Kasumi-1 (cell line): ENCODE results near the gene KRTDAP.
"Not testable (repeated sequence)": the region's sequence is repeated elsewhere in the genome, so short reads cannot be mapped to it uniquely, and the experiment has no call there.

Experiments
- DNase-seq, 2 experiments: peaks; one replicate each; lab custom pipeline; 2025; lab: John Stamatoyannopoulos, UW

The KRTDAP gene

DNA sequence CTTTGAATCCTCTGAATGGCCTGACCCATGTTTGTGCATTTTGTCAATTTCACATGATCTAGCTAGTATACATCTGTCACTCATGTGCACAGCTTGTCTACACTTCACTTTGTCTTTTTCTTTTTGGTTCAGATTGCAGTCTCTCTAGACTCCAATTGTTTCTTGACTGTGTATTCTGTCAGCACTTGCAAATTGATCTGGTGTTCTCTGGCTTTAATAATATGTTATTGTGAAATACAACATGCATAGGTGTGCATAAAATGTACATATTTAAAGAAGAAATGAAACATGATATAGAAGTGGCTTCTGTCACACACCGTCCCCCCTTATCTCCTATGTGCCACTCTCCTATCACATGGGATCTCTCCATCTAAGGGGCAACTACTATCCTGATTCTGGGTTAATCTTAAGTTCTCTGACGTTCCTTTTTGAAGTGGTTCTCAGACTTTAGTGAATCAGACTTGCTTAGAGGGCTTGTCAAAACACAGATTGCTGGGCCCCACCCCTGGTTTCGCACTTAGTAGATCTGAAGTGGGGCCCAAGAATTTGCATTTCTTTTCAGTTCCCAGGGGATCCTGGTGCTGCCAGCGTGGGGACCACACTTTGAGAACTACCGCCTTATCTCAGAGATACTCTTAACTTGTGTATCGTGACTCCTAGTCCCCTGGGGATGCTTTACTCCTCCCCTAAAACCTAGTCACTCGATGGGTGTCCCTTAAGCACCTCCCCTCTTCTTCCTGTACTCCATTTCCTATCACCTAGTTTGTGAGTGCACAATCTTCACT, 5.8 kb downstream of the KRTDAP start:
- no peak for DNase-seq

DNA sequence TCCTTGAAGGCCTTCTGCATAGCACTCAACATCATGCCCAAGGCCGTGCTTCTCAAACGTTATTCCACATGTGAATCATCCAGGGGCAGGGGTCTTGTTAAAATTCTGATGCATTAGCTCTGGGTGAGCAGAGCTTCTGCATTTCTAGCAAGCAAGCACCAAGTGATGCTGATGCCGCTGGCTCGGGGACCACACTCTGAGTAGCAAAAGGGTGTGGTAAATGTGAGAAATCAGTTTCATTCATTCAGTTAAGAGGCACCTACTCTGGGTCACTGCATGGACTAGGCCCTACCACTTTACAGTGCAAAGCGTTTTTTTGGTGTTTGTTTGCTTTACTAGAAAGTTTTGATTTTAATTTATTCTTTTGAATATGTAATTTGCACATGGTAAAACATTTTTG, 7.2 kb downstream of the KRTDAP start:
- no peak for DNase-seq

DNA sequence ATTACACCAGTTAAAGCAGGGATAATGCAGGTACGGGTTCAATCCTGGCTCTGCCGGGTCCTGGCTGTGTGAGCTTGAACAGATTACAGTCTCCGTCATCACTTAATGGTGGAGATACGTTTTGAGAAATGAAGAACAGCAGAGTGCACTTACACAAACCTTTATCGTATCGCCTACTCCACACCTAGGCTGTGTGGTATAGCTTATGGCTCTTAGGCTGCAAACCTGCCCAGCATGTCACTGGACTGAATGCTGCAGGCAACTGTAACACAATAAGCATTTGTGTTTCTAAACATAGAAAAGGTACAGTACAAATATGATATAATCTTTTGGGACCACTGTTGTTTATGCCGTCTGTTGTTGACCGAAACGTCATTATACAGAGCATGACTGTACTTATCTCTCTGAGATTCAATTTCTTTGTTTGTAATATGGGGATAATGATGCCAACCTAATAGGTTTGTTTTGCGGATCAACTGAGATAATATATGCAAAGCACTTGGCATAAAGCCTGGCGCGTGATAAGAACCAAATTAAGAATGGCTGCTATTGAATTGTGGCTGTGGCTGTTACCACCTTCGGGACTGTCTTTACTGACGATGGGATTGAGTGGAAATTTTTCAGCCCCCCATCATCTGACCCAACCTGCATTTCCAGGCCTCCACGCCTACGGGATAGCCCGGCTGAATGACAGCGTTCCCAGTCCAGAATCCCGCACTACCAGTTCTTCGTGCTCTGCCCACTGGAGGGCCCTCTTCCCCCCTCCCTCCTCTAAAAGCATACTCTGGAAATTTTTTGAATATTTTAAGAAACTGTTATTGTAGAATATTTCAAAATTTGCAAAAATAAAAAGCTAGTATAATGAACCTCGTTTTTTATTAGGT, 11.2 kb downstream of the KRTDAP start:
- DNase-seq = no peak

DNA sequence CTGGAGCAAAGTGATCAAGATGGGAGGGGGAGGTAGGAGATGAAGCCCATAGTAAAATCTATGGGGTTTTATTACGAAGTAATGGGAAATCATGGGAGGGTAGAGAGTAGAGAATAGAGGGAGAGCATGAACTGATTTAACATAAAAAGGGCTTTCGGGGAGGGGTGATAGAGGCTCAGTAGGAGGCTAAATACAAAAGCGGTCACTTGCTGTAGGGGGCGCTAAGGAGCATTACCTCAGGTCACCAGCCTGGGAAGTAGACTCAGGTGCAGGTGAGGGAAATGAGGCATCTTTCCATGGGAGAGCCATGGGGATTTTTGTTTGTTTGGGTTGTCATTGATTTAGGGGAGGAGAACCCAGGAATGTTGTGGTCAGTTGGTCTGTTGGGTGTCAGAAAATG, 14.1 kb downstream of the KRTDAP start:
- DNase-seq = no peak

- DNase-seq = not testable (repeated sequence)
Observed at GRCh38 chr19:35474594-35474993, 15.7 kb downstream of the KRTDAP start.

DNA sequence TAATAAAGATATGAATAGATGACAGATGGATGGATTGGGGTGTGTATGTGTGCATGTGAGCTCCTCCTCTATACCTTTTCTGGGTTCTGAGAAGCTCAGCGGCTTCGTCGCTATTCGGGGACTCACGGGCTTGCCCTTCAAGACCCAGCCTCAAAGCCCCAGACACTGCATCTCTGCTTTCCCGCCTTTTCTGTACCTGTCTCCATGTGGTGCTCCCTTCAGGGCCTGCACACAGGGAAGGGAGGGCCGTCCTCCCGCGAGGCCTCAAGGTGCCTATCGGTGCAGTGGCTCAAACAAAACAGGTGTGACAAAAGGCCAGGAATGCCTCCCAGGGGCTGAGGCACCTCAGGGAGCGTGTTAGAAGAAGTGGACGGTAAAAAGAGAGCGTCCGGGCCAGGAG, 16.2 kb downstream of the KRTDAP start:
- no peak for DNase-seq

DNA sequence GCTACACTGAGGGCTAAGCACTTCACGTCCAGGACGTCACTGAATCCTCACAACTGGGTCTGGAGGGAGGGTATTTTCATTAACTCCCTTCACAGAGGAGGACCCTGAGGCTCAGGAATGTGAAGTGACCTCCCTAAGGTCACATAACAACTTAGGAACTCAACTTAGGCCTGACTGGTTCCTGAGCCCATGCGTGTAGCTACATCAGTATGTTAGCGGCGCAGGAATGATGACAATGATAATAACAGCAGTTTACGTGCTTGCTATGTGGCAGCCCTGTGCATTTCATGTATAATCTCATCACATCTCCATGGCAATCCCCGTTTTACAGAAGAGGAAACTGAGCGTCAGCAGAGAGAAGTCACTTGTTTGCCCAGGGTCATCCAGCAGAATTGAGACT, 18.3 kb downstream of the KRTDAP start:
- no peak for DNase-seq

DNA sequence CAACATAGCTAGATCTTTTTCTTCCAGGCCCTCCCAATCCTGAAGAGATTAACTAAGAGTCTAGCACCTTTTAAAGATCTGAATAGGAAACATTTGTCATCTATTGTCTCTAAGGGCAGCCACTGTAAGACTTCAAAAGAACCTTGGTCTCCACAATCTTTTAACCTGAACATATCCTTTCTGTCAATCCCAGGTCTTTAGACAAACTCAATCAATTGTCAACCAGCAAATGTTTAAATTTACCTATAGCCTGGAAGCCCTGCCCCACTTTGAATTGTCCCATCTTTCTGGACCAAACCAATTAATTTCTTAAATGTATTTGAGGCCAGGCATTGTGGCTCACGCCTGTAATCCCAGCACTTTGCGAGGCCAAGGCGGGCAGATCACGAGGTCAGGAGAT, 19.2 kb downstream of the KRTDAP start:
- not testable (repeated sequence) for DNase-seq

DNA sequence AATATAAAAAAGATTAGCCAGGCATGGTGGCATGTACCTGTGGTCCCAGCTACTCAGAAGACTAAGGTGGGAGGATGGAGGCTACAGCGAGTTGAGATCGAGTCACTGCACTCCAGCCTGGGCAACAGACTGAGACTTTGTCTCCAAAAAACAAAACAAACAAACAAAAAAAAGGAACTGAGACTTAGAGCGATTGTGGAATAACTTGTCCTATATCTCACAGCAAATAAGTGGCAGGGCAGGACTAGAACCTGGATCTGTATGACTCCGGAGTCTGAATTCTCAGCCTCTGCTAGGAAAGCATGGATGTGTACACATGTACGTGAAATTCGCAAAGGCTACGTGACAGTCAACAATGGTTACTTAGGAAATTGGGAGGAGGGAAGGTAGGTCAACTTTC, 20.1 kb downstream of the KRTDAP start:
- no peak for DNase-seq

GRCh38 chr19:35468637-35469036, 21.6 kb downstream of the KRTDAP start:
- peak; percentile 69 to 76 for DNase-seq

GRCh38 chr19:35466259-35466658, 24.0 kb downstream of the KRTDAP start:
- no peak for DNase-seq

GRCh38 chr19:35462956-35463355, 27.3 kb downstream of the KRTDAP start:
- DNase-seq = not testable (repeated sequence)

DNA sequence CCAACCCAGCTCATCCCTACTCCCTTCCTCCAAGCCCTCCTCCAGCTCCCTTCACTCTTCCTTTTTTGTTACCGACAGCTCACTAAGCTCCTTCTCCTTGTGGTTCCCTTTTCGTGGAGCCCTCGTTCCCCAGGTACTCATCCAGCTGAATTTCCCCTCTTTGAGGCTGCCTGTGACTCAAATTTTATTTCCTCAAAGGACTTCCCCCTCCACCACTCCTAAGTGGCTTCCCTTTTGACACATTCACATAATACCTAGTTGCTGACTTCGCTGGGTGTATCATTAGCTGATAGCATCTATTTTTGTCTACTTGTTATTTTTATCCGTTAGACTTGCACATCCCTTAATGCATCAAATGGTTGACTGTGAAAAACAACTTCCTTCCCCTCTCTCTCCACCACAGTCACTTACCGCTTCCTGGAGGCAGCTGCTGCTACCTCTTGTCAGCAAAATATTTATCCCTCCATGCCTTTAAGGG, 27.7 kb downstream of the KRTDAP start:
- DNase-seq = peak; percentile 95 to 98

DNA sequence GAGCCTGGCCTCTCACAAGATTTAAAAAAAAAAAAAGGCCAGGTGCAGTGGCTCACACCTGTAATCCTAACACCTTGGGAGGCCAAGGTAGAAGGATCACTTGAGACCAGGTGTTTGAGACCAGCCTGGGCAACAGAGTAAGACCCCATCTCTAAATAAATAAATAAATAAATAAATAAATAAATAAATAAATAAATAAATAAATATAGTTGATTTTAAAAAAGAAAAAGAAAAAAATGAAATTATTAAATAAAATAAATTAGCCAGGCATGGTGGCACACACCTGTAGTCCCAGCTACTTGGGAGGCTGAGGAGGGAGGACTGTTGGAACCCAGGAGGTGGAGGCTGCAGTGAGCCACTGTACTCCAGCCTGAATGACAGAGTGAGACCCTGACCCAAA, 28.5 kb downstream of the KRTDAP start:
- DNase-seq = not testable (repeated sequence)

DNA sequence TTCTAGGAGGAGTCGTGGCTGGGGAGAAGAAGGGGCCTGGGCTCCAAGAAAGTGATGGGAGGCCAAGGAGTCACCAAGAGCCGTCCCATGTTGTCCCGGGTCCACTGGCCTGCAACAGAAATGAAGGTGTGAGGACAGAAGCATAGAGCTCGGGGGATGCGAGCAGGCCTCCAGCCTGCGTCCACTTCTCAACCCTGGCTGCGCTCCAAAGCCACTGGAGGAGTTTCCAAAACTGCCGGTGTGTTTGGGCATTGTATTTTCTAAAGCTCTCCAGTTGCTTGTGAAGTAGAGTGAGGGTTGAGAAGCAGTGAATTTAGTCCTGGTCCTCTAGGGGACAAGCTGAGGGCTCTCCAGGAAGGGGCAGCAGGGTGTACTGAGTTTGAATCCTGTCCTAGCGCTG, 29.2 kb downstream of the KRTDAP start:
- DNase-seq = no peak

GRCh38 chr19:35460608-35461007, 29.7 kb downstream of the KRTDAP start:
- peak; percentile 25 to 34 for DNase-seq

DNA sequence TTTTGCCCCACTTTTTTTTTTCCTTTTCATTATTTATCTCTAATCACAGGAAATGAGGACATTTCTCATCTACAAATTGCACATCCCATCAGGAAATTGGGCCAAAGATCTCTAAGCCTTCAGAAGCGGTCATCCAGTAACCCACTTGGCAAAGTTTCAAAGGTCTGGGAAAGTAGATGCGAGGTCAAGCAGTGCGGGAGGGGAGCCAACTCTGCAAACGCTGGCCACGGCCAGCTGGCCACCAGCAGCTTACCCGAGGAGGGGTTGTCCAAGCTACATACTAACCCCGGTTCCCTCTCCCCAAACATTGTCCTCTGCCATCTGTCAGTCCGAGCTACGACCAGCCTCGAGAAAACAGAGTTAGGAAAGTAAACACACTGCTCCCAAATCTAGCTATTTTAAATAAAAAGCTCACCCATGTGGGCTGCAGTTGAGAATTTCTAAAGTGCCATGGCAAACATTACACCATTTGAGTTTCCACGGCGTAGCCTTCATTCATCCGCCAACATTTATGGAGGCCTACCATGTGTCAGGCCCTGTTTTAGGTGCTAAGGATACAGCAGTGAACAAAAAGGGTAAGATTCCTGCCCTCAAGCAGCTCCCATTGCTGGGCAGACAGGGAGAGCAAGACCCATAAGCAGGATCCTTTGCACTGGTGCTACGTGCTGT, 30.7 kb downstream of the KRTDAP start:
- no peak for DNase-seq

DNA sequence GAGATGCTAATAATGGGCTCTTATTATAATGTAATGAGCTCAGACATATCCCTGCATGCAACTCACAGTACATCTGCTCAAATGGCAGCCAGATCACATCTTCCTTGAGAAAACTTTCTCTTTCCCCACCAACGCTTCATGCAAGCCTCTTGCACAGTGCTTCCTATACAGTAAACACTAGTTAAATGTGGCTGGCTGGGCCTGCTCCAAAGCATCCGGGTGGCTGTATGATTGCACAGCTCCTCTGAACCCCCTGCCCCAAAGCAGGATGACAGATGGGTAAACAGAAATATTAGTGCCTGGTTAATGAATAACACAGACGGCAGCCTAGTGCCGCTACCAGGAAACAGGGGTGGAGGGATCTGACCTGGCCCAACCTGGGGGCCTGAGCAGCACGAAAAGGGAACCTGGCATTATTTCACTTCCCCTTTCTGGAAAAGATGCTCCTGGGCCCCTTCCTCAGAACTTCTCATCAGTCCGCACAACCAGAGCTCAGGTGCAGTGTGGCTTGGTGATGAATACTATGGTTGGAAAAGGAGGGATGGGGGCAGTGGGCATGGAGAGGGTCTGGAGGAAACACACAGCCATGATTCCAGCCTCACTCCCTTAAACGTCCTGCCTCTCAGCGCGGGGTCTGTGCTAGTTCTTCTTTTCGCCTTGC, 31.4 kb downstream of the KRTDAP start:
- DNase-seq = peak; percentile 67 to 68

GRCh38 chr19:35458192-35458591, 32.1 kb downstream of the KRTDAP start:
- DNase-seq = no peak

DNA sequence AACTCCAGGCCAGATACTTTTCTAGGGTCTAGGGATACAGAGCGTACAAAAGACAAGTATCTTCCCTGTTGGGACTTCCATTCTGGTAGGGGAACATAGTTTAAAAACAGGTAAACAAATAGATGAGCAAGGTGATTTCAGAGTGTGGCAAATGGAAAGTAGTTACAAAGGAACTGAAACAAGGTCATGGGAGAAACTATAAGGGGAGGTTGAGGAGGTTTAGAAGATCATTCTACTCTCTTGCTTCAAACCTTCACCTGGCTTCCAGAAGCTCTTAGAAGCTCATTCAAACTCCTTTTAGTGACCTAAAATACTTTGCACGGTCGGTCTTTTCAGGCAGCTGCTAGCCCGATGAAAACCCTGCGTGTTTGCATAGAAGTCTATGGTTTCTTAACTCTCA, 33.1 kb downstream of the KRTDAP start:
- no peak for DNase-seq

- no peak for DNase-seq
Observed at GRCh38 chr19:35455616-35456201, 34.6 kb downstream of the KRTDAP start.

DNA sequence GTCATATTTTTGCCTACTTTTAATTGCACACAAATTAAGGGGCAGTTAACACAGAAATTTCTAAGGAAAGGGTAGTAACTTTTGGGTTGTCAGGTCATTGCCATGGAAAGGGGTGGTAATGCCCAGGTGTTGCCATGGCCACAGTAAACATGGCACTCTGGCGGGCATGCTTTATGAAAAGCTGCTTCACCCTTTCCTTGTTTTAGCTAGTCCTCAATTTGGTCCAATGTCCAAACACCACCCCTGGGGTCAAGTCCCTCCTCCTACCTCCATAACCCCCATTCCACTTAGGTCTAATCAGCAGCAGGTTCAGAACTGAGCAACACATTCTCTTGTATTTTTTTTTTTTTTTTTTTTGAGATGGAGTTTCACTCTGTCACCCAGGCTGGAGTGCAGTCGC, 35.6 kb downstream of the KRTDAP start:
- no peak for DNase-seq
